Right lung (tissue), 5 donors: ENCODE results near the gene CRYAB. TPM values are rescaled to one million over a fixed set of nuclear protein-coding genes. Genes with fewer than 3 reads are reported as not detected.
"Not testable (repeated sequence)": the region's sequence is repeated elsewhere in the genome, so short reads cannot be mapped to it uniquely, and the experiment has no call there.

Experiments used
- DNase-seq, 2 donors: peaks; one replicate each; pipeline ENCODE4 v3.0.0-alpha.2; 2013
- polyA plus RNA-seq, 5 donors: library from polyadenylated mRNA; unstranded; fragments of 120-200 nt; gene quantifications; one replicate each; pipeline versions ENCODE4 v1.2.1 to v1.2.3, GENCODE V29; 2013; ENCODE audit warnings: inconsistent platforms in 1 of 5, low replicate concordance in 1 of 5; ENCODE audit not compliant: insufficient read length in 5 of 5, insufficient read depth in 1 of 5

CRYAB gene
- polyA plus RNA-seq, 5 donors = 26.1 to 60.8 (median 30.9) TPM

- DNase-seq = no peak
These were observed 23.9 kb upstream of the CRYAB start for GRCh38 chr11:111935317-111936039.

- no peak for DNase-seq
These were observed 22.7 kb upstream of the CRYAB start for GRCh38 chr11:111934306-111934705.

GRCh38 chr11:111933872-111934271, 22.3 kb upstream of the CRYAB start:
- DNase-seq = no peak

- not testable (repeated sequence) for DNase-seq
These were observed 21.6 kb upstream of the CRYAB start for GRCh38 chr11:111933176-111933575.

- no peak for DNase-seq
These were observed 21.0 kb upstream of the CRYAB start for GRCh38 chr11:111932611-111932950.

- DNase-seq = no peak
These were observed 18.9 kb upstream of the CRYAB start for GRCh38 chr11:111930472-111930871.

GRCh38 chr11:111926505-111927391, 15.2 kb upstream of the CRYAB start:
- peak; percentile 96 to 97 for DNase-seq

GRCh38 chr11:111925953-111926352, 14.4 kb upstream of the CRYAB start:
- no peak for DNase-seq

- no peak for DNase-seq
These were observed 12.4 kb upstream of the CRYAB start for GRCh38 chr11:111923951-111924350.

- no peak for DNase-seq
These were observed 11.8 kb upstream of the CRYAB start for GRCh38 chr11:111923351-111923788.

- peak; percentile 82 to 85 for DNase-seq
These were observed 11.2 kb upstream of the CRYAB start for GRCh38 chr11:111922803-111923202.

GRCh38 chr11:111921541-111922230, 10.1 kb upstream of the CRYAB start:
- no peak for DNase-seq

- DNase-seq = no peak
These were observed 9.3 kb upstream of the CRYAB start for GRCh38 chr11:111920908-111921307.

GRCh38 chr11:111918390-111919256, 7.1 kb upstream of the CRYAB start, which contains the start of gene C11orf52:
C11orf52 (plus strand) TSS chr11:111918913; CDS start chr11:111918973, 60 bp downstream.
- DNase-seq = peak; percentile 76 to 78

- DNase-seq = no peak
These were observed 6.2 kb upstream of the CRYAB start for GRCh38 chr11:111917788-111918187.

- no peak for DNase-seq
These were observed 5.7 kb upstream of the CRYAB start for GRCh38 chr11:111917312-111917711.

- DNase-seq = no peak
These were observed 5.2 kb upstream of the CRYAB start for GRCh38 chr11:111916768-111917167.

- DNase-seq = peak in 1 of 2 donors; percentile 61
These were observed 2.4 kb upstream of the CRYAB start for GRCh38 chr11:111913997-111914396.

- DNase-seq = peak in 1 of 2 donors; percentile 36
These were observed 1.7 kb upstream of the CRYAB start for GRCh38 chr11:111913031-111913861.

- no peak for DNase-seq
These were observed 965 bp upstream of the CRYAB start, which contains the start of gene HSPB2 for GRCh38 chr11:111912535-111912934. HSPB2 (plus strand) TSS chr11:111912734; CDS start chr11:111912830, 96 bp downstream.
